OCI-LY1 (cell line): ENCODE measurements around the gene TADA3.

Experiments used
- H2AFZ ChIP-seq: fragments of 200-600 bp; sonication (generic), shearing (Covaris generic); 2 replicates; pipeline ENCODE4 v1.6.0; 2014; ENCODE audit warnings: antibody characterized with exemption, mild to moderate bottlenecking, low read length
- H3F3A ChIP-seq: fragments of 200-600 bp; sonication (generic), shearing (Covaris generic); 2 replicates; pipeline ENCODE4 v1.6.0; 2014; ENCODE audit warnings: mild to moderate bottlenecking, antibody characterized with exemption, low read length, moderate library complexity; ENCODE audit not compliant: insufficient read depth
- H3K27ac ChIP-seq: fragments of 200-600 bp; sonication (generic); 2 replicates; pipeline ENCODE4 v1.5.1; 2014; ENCODE audit warnings: low read length, mixed run types, mild to moderate bottlenecking, low read depth; ENCODE audit not compliant: poor library complexity, severe bottlenecking
- H3K27me3 ChIP-seq: fragments of 200-600 bp; sonication (generic); 2 replicates; pipeline ENCODE4 v1.6.0; 2014; ENCODE audit warnings: antibody characterized with exemption, mild to moderate bottlenecking, low read length, moderate library complexity; ENCODE audit not compliant: insufficient read depth
- H3K36me3 ChIP-seq: fragments of 200-600 bp; sonication (generic); 2 replicates; pipeline ENCODE4 v1.6.1; 2014; ENCODE audit warnings: mild to moderate bottlenecking, antibody characterized with exemption, low read length, moderate library complexity, mixed read lengths; ENCODE audit not compliant: insufficient read depth
- H3K4me1 ChIP-seq: fragments of 200-600 bp; sonication (generic); 2 replicates; pipeline ENCODE4 v1.5.1; 2014; ENCODE audit warnings: mild to moderate bottlenecking, low read length, moderate library complexity; ENCODE audit not compliant: insufficient read depth, severe bottlenecking
- H3K4me2 ChIP-seq: fragments of 200-600 bp; sonication (generic), shearing (Covaris generic); 2 replicates; pipeline ENCODE4 v1.6.1; 2014; ENCODE audit warnings: low read length
- H3K4me3 ChIP-seq: fragments of 200-600 bp; sonication (generic); 2 replicates; pipeline ENCODE4 v1.5.1; 2014; ENCODE audit warnings: low read length, low read depth, mild to moderate bottlenecking, mixed read lengths; ENCODE audit not compliant: poor library complexity, severe bottlenecking
- H3K79me2 ChIP-seq: fragments of 200-600 bp; shearing (Covaris generic); 2 replicates; pipeline ENCODE4 v1.6.1; 2016; ENCODE audit warnings: mixed run types, low read length, mixed read lengths; ENCODE audit not compliant: insufficient read depth
- H3K9ac ChIP-seq: fragments of 200-600 bp; sonication (generic), shearing (Covaris generic); 2 replicates; pipeline ENCODE4 v1.6.1; 2014; ENCODE audit warnings: mild to moderate bottlenecking, low read length, mixed read lengths
- H3K9me2 ChIP-seq: fragments of 200-600 bp; sonication (generic), shearing (Covaris generic); 2 replicates; pipeline ENCODE4 v1.6.1; 2014; ENCODE audit warnings: low read depth, mild to moderate bottlenecking, low read length, mixed read lengths
- H3K9me3 ChIP-seq: fragments of 200-600 bp; shearing (Covaris generic); 2 replicates; pipeline ENCODE4 v1.6.1; 2014; ENCODE audit warnings: low read length, mixed read lengths
- H4K20me1 ChIP-seq: fragments of 200-600 bp; sonication (generic), shearing (Covaris generic); 2 replicates; pipeline ENCODE4 v1.6.0; 2016; ENCODE audit warnings: mild to moderate bottlenecking, low read length; ENCODE audit not compliant: insufficient read depth
- EZH2 ChIP-seq: fragments of 200-600 bp; sonication (generic), shearing (Covaris generic); IDR thresholded peaks from 2 replicates; pipeline ENCODE4 v1.8.0; 2017; ENCODE audit warnings: borderline replicate concordance, mixed run types, mild to moderate bottlenecking, antibody characterized with exemption, low read length, moderate library complexity, mixed read lengths
- TF ChIP-seq, protein P1 (sequence below): fragments of 200-600 bp; sonication (generic), shearing (Covaris generic); IDR thresholded peaks from 2 replicates; pipeline ENCODE4 v1.5.1; 2017; ENCODE audit warnings: mild to moderate bottlenecking, antibody characterized with exemption, low read length, moderate library complexity, mixed read lengths

Gene TADA3

DNA sequence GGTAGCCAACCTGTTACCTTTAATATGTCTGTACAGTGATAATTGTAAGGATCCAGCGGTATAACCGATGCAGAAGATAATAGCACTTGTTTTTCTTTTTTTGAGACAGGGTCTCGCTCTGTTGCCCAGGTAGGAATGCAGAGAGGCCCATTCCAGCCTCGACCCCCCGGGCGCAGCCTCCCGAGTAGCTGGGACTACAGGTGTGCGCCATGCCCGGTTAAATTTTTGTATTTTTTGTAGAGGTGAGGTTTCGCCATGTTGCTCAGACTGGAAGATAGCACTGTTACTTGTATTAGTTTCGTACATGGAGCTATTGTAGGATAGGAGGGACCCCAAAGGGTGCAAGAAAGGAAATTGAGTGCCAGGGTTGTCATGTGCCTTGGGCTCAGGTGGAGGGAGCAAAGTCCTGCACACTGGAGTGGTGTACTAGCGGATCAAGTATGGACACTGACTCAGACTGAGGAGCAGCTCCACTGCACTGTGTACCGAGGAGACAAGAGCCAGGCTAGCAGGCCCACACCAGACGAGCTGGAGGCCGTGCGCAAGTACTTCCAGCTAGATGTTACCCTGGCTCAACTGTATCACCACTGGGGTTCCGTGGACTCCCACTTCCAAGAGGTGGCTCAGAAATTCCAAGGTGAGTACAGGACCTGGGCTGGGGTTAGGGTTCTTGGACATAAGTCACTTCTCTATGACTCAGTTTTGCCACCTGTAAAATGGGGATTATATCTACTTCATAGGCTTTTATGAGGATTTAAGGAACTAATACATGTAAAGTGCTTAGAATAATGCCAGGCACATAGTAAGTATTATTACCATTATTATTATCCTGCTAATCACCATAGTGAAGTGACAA is 41.5 kb downstream of the TADA3 start:
- Histone ChIP-seq H3K27ac (peak overlapping the region; percentile 86), H3K36me3 (peaks cover 62% of the 10 kb centered on the region)

DNA sequence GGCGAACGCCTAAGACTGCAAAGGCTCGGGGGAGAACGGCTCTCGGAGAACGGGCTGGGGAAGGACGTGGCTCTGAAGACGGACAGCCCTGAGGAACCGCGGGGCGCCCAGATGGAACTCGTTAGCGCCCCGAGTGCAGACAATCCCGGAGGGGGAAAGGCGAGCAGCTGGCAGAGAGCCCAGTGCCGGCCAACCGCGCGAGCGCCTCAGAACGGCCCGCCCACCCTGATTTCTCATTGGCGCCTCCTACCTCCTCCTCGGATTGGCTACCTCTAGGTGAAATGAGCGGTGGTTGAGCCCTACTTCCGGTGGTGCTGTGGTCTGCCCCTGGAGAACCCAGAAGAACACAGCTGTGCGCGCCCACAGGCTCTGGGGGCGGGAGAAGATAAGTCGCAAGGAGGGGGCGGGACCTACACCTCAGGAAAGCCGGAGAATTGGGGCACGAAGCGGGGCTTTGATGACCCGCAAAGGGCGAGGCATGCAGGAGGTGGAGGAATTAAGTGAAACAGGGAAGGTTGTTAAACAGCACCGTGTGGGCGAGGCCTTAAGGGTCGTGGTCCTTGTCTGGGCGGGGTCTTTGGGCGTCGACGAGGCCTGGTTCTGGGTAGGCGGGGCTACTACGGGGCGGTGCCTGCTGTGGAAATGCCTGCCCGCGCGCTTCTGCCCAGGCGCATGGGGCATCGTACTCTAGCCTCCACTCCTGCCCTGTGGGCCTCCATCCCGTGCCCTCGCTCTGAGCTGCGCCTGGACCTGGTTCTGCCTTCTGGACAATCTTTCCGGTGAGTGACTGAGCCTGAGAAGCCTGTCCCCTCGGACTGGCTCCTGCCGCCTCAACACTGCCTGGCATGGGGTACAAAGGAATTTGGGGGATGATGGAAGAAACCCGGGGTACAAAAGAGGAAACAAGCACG is 42.4 kb downstream of the TADA3 start, which contains the start of gene OGG1:
Gene OGG1, plus strand, starts transcription at position 308 of the 911 bp plus-strand sequence. Its CDS starts 335 bp downstream, at position 643.
- Histone ChIP-seq H3K4me2 (peak within 1 kb of the TSS; percentile 99), H3K27me3 (no peaks in the 10 kb centered on the region), H3K79me2 (peaks cover 4% of the 10 kb centered on the region; the same call in 1 of the 2 replicates), H3K9me2 (no peaks in the 10 kb centered on the region), H3F3A (0 out of 2 replicates have a peak, but pooled peaks cover 3% of the 10 kb centered on the region), H3K36me3 (peaks cover 63% of the 10 kb centered on the region), H3K9me3 (no peaks in the 10 kb centered on the region), H3K9ac (peak within 1 kb of the TSS; percentile 96), H4K20me1 (no peaks in the 10 kb centered on the region), H2AFZ (peak within 1 kb of the TSS; percentile 77), H3K4me1 (peaks cover 31% of the 10 kb centered on the region), H3K4me3 (peak within 1 kb of the TSS; percentile 98), H3K27ac (peak within 1 kb of the TSS; percentile 86)
- TF ChIP-seq, protein P1, sequence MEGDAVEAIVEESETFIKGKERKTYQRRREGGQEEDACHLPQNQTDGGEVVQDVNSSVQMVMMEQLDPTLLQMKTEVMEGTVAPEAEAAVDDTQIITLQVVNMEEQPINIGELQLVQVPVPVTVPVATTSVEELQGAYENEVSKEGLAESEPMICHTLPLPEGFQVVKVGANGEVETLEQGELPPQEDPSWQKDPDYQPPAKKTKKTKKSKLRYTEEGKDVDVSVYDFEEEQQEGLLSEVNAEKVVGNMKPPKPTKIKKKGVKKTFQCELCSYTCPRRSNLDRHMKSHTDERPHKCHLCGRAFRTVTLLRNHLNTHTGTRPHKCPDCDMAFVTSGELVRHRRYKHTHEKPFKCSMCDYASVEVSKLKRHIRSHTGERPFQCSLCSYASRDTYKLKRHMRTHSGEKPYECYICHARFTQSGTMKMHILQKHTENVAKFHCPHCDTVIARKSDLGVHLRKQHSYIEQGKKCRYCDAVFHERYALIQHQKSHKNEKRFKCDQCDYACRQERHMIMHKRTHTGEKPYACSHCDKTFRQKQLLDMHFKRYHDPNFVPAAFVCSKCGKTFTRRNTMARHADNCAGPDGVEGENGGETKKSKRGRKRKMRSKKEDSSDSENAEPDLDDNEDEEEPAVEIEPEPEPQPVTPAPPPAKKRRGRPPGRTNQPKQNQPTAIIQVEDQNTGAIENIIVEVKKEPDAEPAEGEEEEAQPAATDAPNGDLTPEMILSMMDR: no peak
- no peak for TF ChIP-seq EZH2

More for the DNA sequence above, 41.5 kb downstream of the TADA3 start:
- Histone ChIP-seq H3K4me1 (peaks cover 31% of the 10 kb centered on the region), H3K9ac (peak overlapping the region; percentile 96), H4K20me1 (no peaks in the 10 kb centered on the region), H3K9me3 (no peaks in the 10 kb centered on the region), H3K79me2 (peaks cover 4% of the 10 kb centered on the region; the same call in 1 of the 2 replicates), H3F3A (0 out of 2 replicates have a peak, but pooled peaks cover 3% of the 10 kb centered on the region), H3K9me2 (no peaks in the 10 kb centered on the region), H3K4me2 (peak overlapping the region; percentile 99), H3K4me3 (peak overlapping the region; percentile 98), H2AFZ (peak overlapping the region; percentile 77), H3K27me3 (no peaks in the 10 kb centered on the region)
- no peak for TF ChIP-seq EZH2
- TF ChIP-seq, protein P1: no peak

DNA sequence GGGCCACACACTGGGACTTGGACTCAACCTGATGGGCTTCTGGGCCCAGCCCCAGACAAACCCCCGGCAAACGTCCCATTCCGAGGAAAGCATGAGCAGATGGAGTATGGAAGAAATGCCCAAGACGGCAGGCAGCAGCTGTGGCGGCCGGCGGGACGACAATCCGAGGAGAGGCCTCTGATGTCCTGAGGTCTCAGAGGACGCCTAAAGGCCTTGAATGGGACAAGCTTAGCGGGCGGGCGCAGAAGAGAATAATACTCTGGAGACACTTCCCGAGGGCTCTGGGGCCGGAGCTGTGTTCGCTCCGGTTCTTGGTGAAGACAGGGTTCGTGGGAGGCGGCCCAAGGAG is 43.0 kb downstream of the TADA3 start:
- H3K4me2 ChIP-seq: peak overlapping the region; percentile 99
- H4K20me1 ChIP-seq: no peaks in the 10 kb centered on the region
- H3K27ac ChIP-seq: peak overlapping the region; percentile 86
- peak overlapping the region; percentile 98 for H3K4me3 ChIP-seq
- H3K9ac ChIP-seq: peak overlapping the region; percentile 75
- no peaks in the 10 kb centered on the region for H3K9me3 ChIP-seq
- no peaks in the 10 kb centered on the region for H3K9me2 ChIP-seq
- TF ChIP-seq, protein P1: no peak
- TF ChIP-seq EZH2: no peak
- peaks cover 4% of the 10 kb centered on the region; the same call in 1 of the 2 replicates for H3K79me2 ChIP-seq
- H2AFZ ChIP-seq: no peak overlapping the region
- H3K4me1 ChIP-seq: peaks cover 31% of the 10 kb centered on the region
- H3K36me3 ChIP-seq: peaks cover 63% of the 10 kb centered on the region
- H3K27me3 ChIP-seq: no peaks in the 10 kb centered on the region
- H3F3A ChIP-seq: 0 out of 2 replicates have a peak, but pooled peaks cover 3% of the 10 kb centered on the region
